T-cell (primary cell): ENCODE results near the gene EXT2. TPM values are rescaled to one million over a fixed set of nuclear protein-coding genes. Genes with fewer than 3 reads are reported as not detected.

Experiments used
- ATAC-seq, 4 experiments: fragments of 200-7000 bp in 3 of 4; fragments of 150-1000 bp in 1 of 4; cut with Tn5 transposase; replicated peaks in 1 of 4; 1 replicate in 3 of 4; 2 replicates in 1 of 4; pipeline ENCODE4 v1.10.0; 2021; ENCODE audit warnings: moderate library complexity in 3 of 4, mild to moderate bottlenecking in 2 of 4, moderate number of reproducible peaks in 1 of 4
- CTCF ChIA-PET, 2 donors: fragments of 300-600 bp; sonication (Branson Sonifier 250); formaldehyde crosslinking; loops; one replicate each; lab custom pipeline; 2022; ENCODE audit warnings: antibody characterized with exemption in 2 of 2; lab: Charles Lee
- POLR2A ChIA-PET, 2 donors: fragments of 300-600 bp; sonication (Branson Sonifier 250); formaldehyde crosslinking; loops; one replicate each; lab custom pipeline; 2022; ENCODE audit warnings: antibody characterized with exemption in 2 of 2; lab: Charles Lee
- DNase-seq, 35 experiments: peaks; one replicate each; pipeline versions ENCODE4 v3.0.0 to v3.0.0-alpha.2; 2013 to 2023
- H3K27ac ChIP-seq: one replicate; pipeline ENCODE4 v1.5.1; 2013; ENCODE audit warnings: low read length
- H3K27me3 ChIP-seq, 2 experiments: replicated peaks in 1 of 2; 1 replicate in 1 of 2; 2 replicates in 1 of 2; pipeline versions ENCODE4 v1.6.1 to v1.7.0; 2013; ENCODE audit warnings: low read length in 1 of 2, mixed read lengths in 1 of 2; ENCODE audit not compliant: control insufficient read depth in 2 of 2, insufficient read depth in 2 of 2; ENCODE audit errors: extremely low read depth in 1 of 2
- H3K36me3 ChIP-seq, 2 donors: 1 replicate in 1 of 2; 2 replicates in 1 of 2; pipeline versions ENCODE4 v1.6.1 to v1.7.0; 2013; ENCODE audit warnings: low read length in 1 of 2; ENCODE audit not compliant: control insufficient read depth in 2 of 2, insufficient read depth in 1 of 2; ENCODE audit errors: extremely low read depth in 1 of 2
- H3K4me1 ChIP-seq, 2 experiments: 1 replicate in 1 of 2; 2 replicates in 1 of 2; pipeline versions ENCODE4 v1.6.1 to v1.7.0; 2013; ENCODE audit warnings: low read length in 2 of 2, mixed read lengths in 1 of 2; ENCODE audit not compliant: insufficient read depth in 2 of 2, control insufficient read depth in 1 of 2; ENCODE audit errors: extremely low read depth in 1 of 2
- H3K4me3 ChIP-seq, 2 donors: 1 replicate in 1 of 2; 2 replicates in 1 of 2; pipeline versions ENCODE4 v1.5.1 to v1.7.0; 2013; ENCODE audit warnings: mild to moderate bottlenecking in 2 of 2, low read length in 1 of 2, moderate library complexity in 1 of 2; ENCODE audit not compliant: control insufficient read depth in 1 of 2; ENCODE audit errors: extremely low read depth in 1 of 2
- H3K9me3 ChIP-seq: 2 replicates; pipeline ENCODE4 v1.7.0; 2013
- H3K27ac Mint-ChIP-seq, 2 donors: one replicate each; pipeline ENCODE4 v1.8.0; 2020 to 2021; ENCODE audit warnings: mild to moderate bottlenecking in 2 of 2, mixed read lengths in 2 of 2
- H3K27me3 Mint-ChIP-seq, 2 donors: one replicate each; pipeline ENCODE4 v1.8.0; 2021 to 2022; ENCODE audit warnings: mixed read lengths in 2 of 2
- H3K36me3 Mint-ChIP-seq: one replicate; pipeline ENCODE4 v1.8.0; 2021; ENCODE audit warnings: mixed read lengths
- H3K4me1 Mint-ChIP-seq, 3 donors: one replicate each; pipeline ENCODE4 v1.8.0; 2020 to 2022; ENCODE audit warnings: mixed read lengths in 3 of 3, mild to moderate bottlenecking in 1 of 3
- H3K4me3 Mint-ChIP-seq, 3 donors: one replicate each; pipeline ENCODE4 v1.8.0; 2020 to 2022; ENCODE audit warnings: mild to moderate bottlenecking in 3 of 3, mixed read lengths in 3 of 3, moderate library complexity in 3 of 3
- H3K9me3 Mint-ChIP-seq, 3 donors: one replicate each; pipeline ENCODE4 v1.8.0; 2020 to 2022; ENCODE audit warnings: mixed read lengths in 3 of 3
- WGBS: methylation state at CpG from one replicate; pipeline ENCODE4 v1.1.5; 2013; ENCODE audit warnings: missing lambda C conversion rate; ENCODE audit not compliant: insufficient coverage; 5-methylcytosine and 5-hydroxymethylcytosine counted together
- total RNA-seq, 35 experiments: library from RNA in 6 of 35; stranded (reverse) in 6 of 35; fragments of 120-200 nt in 1 of 35; gene quantifications; one replicate each; pipeline versions ENCODE4 v1.2.1 to v1.2.4 and lab custom pipeline; 2013 to 2026

EXT2 gene
- 10 to 100 TPM; 24.8 to 30.5 (median 26.6) TPM for total RNA-seq
- total RNA-seq (2013): 34.2 TPM
- 29.7 to 99.1 (median 55.9) reads per million in 29 experiments for total RNA-seq (lab: John Stamatoyannopoulos, UW)

GRCh38 chr11:44095506-44096359 is at the start of gene EXT2:
EXT2 (plus strand) TSS chr11:44095678; CDS start chr11:44107713, 12,035 bp downstream.
- Mint-ChIP-seq H3K27me3 (no peaks in the 10 kb centered on the region), H3K36me3 (peaks cover 13% of the 10 kb centered on the region), H3K4me3 (peak within 1 kb of the TSS; percentile 81 to 83 (median 81)), H3K9me3 (no peaks in the 10 kb centered on the region), H3K4me1 (peaks cover 33 to 43% (median 35%) of the 10 kb centered on the region in 3 donors), H3K27ac (peak within 1 kb of the TSS; percentile 36 to 40)
- ATAC-seq (peak; percentile 95 to 97 (median 95)), DNase-seq (peak; percentile 51 to 91 (median 79))
- H3K27me3 ChIP-seq: no peaks in the 10 kb centered on the region
- H3K27ac ChIP-seq: no peak within 1 kb of the TSS
- ChIA-PET POLR2A (no interaction called here), CTCF (interaction anchor here (1.0 to 3.7 kb wide), 6 partner anchors 9 to 784 kb away, joined by 3 to 40 read pairs (median 7); partner anchors contain the start of genes ACCS (in 1 of the 2) and API5 (in 1 of the 2))
- no peaks in the 10 kb centered on the region for H3K9me3 ChIP-seq
- H3K4me3 ChIP-seq: peak within 1 kb of the TSS; percentile 65 to 74
- peaks cover 7 to 16% of the 10 kb centered on the region in 2 experiments for H3K4me1 ChIP-seq
- peaks cover 0 to 4% of the 10 kb centered on the region in 2 donors for H3K36me3 ChIP-seq
- under 1% methylated on average over 81 of the region's 83 CpGs for WGBS

GRCh38 chr11:44046182-44046581 is 49.3 kb upstream of the EXT2 start:
- WGBS: no CpG with 5 or more reads among the region's 2 CpGs
- H3K4me1 ChIP-seq: no peaks in the 10 kb centered on the region
- Mint-ChIP-seq H3K4me1 (no peaks in the 10 kb centered on the region), H3K9me3 (peaks cover 0 to 5% (median 4%) of the 10 kb centered on the region in 3 donors), H3K27ac (no peak overlapping the region), H3K4me3 (no peak overlapping the region), H3K27me3 (peaks cover 4 to 11% of the 10 kb centered on the region in 2 donors), H3K36me3 (no peaks in the 10 kb centered on the region)
- no peak overlapping the region for H3K4me3 ChIP-seq
- H3K36me3 ChIP-seq: no peaks in the 10 kb centered on the region
- H3K27ac ChIP-seq: no peak overlapping the region
- DNase-seq (no peak), ATAC-seq (no peak)
- H3K9me3 ChIP-seq: no peaks in the 10 kb centered on the region
- ChIA-PET POLR2A (no interaction called here), CTCF (no interaction called here)
- H3K27me3 ChIP-seq: peaks cover 0 to 4% of the 10 kb centered on the region in 2 experiments

GRCh38 chr11:44047298-44047697 is 48.2 kb upstream of the EXT2 start:
- POLR2A ChIA-PET: no interaction called here
- CTCF ChIA-PET: no interaction called here
- Histone ChIP-seq H3K27me3 (peaks cover 0 to 4% of the 10 kb centered on the region in 2 experiments), H3K27ac (no peak overlapping the region), H3K4me1 (no peaks in the 10 kb centered on the region), H3K4me3 (no peak overlapping the region), H3K9me3 (no peaks in the 10 kb centered on the region), H3K36me3 (no peaks in the 10 kb centered on the region)
- no peaks in the 10 kb centered on the region for H3K36me3 Mint-ChIP-seq
- ATAC-seq: no peak
- peaks cover 4 to 11% of the 10 kb centered on the region in 2 donors for H3K27me3 Mint-ChIP-seq
- no peak overlapping the region for H3K27ac Mint-ChIP-seq
- DNase-seq: no peak
- no peaks in the 10 kb centered on the region for H3K4me1 Mint-ChIP-seq
- H3K9me3 Mint-ChIP-seq: no peaks in the 10 kb centered on the region
- no CpG with 5 or more reads among the region's 2 CpGs for WGBS
- no peak overlapping the region for H3K4me3 Mint-ChIP-seq

- no peaks in the 10 kb centered on the region for H3K36me3 Mint-ChIP-seq
- no peaks in the 10 kb centered on the region for H3K9me3 Mint-ChIP-seq
- Histone ChIP-seq H3K9me3 (no peaks in the 10 kb centered on the region), H3K27me3 (peaks cover 0 to 4% of the 10 kb centered on the region in 2 experiments), H3K27ac (no peak within 1 kb of the TSS), H3K4me3 (no peak within 1 kb of the TSS), H3K36me3 (no peaks in the 10 kb centered on the region), H3K4me1 (no peaks in the 10 kb centered on the region)
- no peaks in the 10 kb centered on the region for H3K4me1 Mint-ChIP-seq
- DNase-seq (no peak), ATAC-seq (no peak)
- H3K4me3 Mint-ChIP-seq: no peak within 1 kb of the TSS
- H3K27me3 Mint-ChIP-seq: peaks cover 4 to 11% of the 10 kb centered on the region in 2 donors
- no peak within 1 kb of the TSS for H3K27ac Mint-ChIP-seq
- POLR2A ChIA-PET: no interaction called here
- 79% methylated on average over 10 of the region's 12 CpGs for WGBS
- CTCF ChIA-PET: no interaction called here
Measured at GRCh38 chr11:44047931-44048431, 47.5 kb upstream of the EXT2 start, which contains the start of gene ACCSL. ACCSL (plus strand) TSS chr11:44047981; CDS start chr11:44048037, 56 bp downstream.

DNA sequence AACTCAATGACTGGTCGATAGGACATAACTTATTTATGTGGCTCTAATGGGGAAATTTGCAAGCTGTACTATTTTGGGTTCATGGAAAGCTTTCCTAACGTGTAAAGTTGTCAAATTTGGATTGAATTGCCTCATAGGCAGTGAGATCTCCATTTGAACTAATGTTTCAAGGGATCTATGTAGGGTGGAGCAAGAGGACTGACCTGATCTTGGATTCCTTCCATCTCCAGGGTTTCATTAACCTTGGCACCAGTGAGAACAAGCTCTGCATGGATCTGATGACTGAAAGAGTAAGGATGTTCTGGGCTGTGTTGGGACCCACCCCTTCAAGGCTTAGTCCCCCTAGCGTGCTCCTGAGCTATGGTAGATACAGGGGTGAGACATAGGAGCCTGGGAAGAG is 45.6 kb upstream of the EXT2 start:
- Mint-ChIP-seq H3K27ac (no peak overlapping the region), H3K27me3 (peaks cover 7 to 11% of the 10 kb centered on the region in 2 donors), H3K36me3 (no peaks in the 10 kb centered on the region), H3K9me3 (no peaks in the 10 kb centered on the region), H3K4me1 (no peaks in the 10 kb centered on the region), H3K4me3 (no peak overlapping the region)
- WGBS: no CpG with 5 or more reads among the region's 3 CpGs
- H3K9me3 ChIP-seq: no peaks in the 10 kb centered on the region
- H3K27ac ChIP-seq: no peak overlapping the region
- H3K27me3 ChIP-seq: peaks cover 0 to 4% of the 10 kb centered on the region in 2 experiments
- ATAC-seq: no peak
- H3K4me3 ChIP-seq: no peak overlapping the region
- CTCF ChIA-PET: interaction anchor here in 1 of 2 donors (0.7 kb wide), 1 partner anchor 183 kb away, joined by 8 read pairs; no protein-coding TSS in a partner anchor
- no peaks in the 10 kb centered on the region for H3K4me1 ChIP-seq
- H3K36me3 ChIP-seq: no peaks in the 10 kb centered on the region
- POLR2A ChIA-PET: no interaction called here
- DNase-seq: no peak

- no peak overlapping the region for H3K4me3 ChIP-seq
- no peaks in the 10 kb centered on the region for H3K36me3 Mint-ChIP-seq
- no peaks in the 10 kb centered on the region for H3K36me3 ChIP-seq
- H3K27ac ChIP-seq: no peak overlapping the region
- ChIA-PET POLR2A (no interaction called here), CTCF (no interaction called here)
- ATAC-seq (no peak), DNase-seq (no peak)
- WGBS: 100% methylated on average over 1 of the region's 4 CpGs
- H3K9me3 ChIP-seq: no peaks in the 10 kb centered on the region
- peaks cover 0 to 4% of the 10 kb centered on the region in 2 experiments for H3K27me3 ChIP-seq
- no peak overlapping the region for H3K27ac Mint-ChIP-seq
- no peaks in the 10 kb centered on the region for H3K4me1 Mint-ChIP-seq
- H3K9me3 Mint-ChIP-seq: no peaks in the 10 kb centered on the region
- no peak overlapping the region for H3K4me3 Mint-ChIP-seq
- no peaks in the 10 kb centered on the region for H3K4me1 ChIP-seq
- H3K27me3 Mint-ChIP-seq: peaks cover 7 to 11% of the 10 kb centered on the region in 2 donors
Measured at GRCh38 chr11:44051171-44051570, 44.3 kb upstream of the EXT2 start.
